CD14-positive monocyte (primary cell): Measurements from ENCODE around the gene CHST12. TPM values are rescaled to one million over a fixed set of nuclear protein-coding genes. Genes with fewer than 3 reads are reported as not detected.

Experiments
- DNase-seq, 3 donors: peaks; one replicate each; pipeline ENCODE4 v3.0.0-alpha.2; 2011 to 2022
- H2AFZ ChIP-seq: 2 replicates; pipeline ENCODE4 v1.6.0; 2012; ENCODE audit warnings: mild to moderate bottlenecking, low read depth, low read length, inconsistent platforms; ENCODE audit not compliant: insufficient read depth, poor library complexity, severe bottlenecking
- H3K27ac ChIP-seq, 2 donors: 1 replicate in 1 of 2; 2 replicates in 1 of 2; pipeline ENCODE4 v1.5.1; 2012 to 2013; ENCODE audit warnings: low read length in 2 of 2, control low read depth in 1 of 2, inconsistent platforms in 1 of 2, low read depth in 1 of 2, mild to moderate bottlenecking in 1 of 2
- H3K27me3 ChIP-seq, 2 donors: one replicate each; pipeline versions ENCODE4 v1.6.0 to v1.6.1; 2011 to 2013; ENCODE audit warnings: low read length in 2 of 2; ENCODE audit not compliant: control insufficient read depth in 2 of 2, insufficient read depth in 2 of 2
- H3K36me3 ChIP-seq, 2 donors: replicated peaks in 1 of 2; 1 replicate in 1 of 2; 2 replicates in 1 of 2; pipeline versions ENCODE4 v1.5.1 to v1.6.1; 2012 to 2013; ENCODE audit warnings: low read length in 2 of 2, control low read depth in 1 of 2, inconsistent platforms in 1 of 2, mild to moderate bottlenecking in 1 of 2; ENCODE audit not compliant: insufficient read depth in 2 of 2, control insufficient read depth in 1 of 2
- H3K4me1 ChIP-seq, 2 donors: 1 replicate in 1 of 2; 2 replicates in 1 of 2; pipeline versions ENCODE4 v1.5.1 to v1.6.1; 2012 to 2013; ENCODE audit warnings: low read length in 2 of 2, control low read depth in 1 of 2, inconsistent platforms in 1 of 2, mild to moderate bottlenecking in 1 of 2, moderate library complexity in 1 of 2; ENCODE audit not compliant: insufficient read depth in 2 of 2, control insufficient read depth in 1 of 2
- H3K4me2 ChIP-seq: replicated peaks from 2 replicates; pipeline ENCODE3; 2012; ENCODE audit warnings: low read length, moderate library complexity, mild to moderate bottlenecking; ENCODE audit not compliant: poor library complexity, severe bottlenecking; ENCODE audit errors: extremely low read depth
- H3K4me3 ChIP-seq, 3 experiments: fragments of 200-600 bp in 1 of 3; sonication (generic) in 1 of 3; replicated peaks in 1 of 3; 1 replicate in 2 of 3; 2 replicates in 1 of 3; pipeline ENCODE4 v1.5.1; 2011 to 2013; ENCODE audit warnings: low read length in 3 of 3, mild to moderate bottlenecking in 3 of 3, control low read depth in 2 of 3, low read depth in 2 of 3, inconsistent platforms in 1 of 3, moderate library complexity in 1 of 3
- H3K79me2 ChIP-seq: 2 replicates; pipeline ENCODE4 v1.6.0; 2012; ENCODE audit warnings: mild to moderate bottlenecking, control low read depth, inconsistent platforms, low read length, moderate library complexity; ENCODE audit not compliant: insufficient read depth
- H3K9ac ChIP-seq: 2 replicates; pipeline ENCODE4 v1.6.0; 2017; ENCODE audit warnings: low read length, mild to moderate bottlenecking; ENCODE audit not compliant: insufficient read depth, poor library complexity, severe bottlenecking
- H3K9me3 ChIP-seq, 2 donors: replicated peaks in 1 of 2; 1 replicate in 1 of 2; 2 replicates in 1 of 2; pipeline versions ENCODE4 v1.5.1 to v1.6.1; 2012 to 2013; ENCODE audit warnings: low read length in 2 of 2, control low read depth in 1 of 2; ENCODE audit not compliant: control insufficient read depth in 1 of 2, insufficient read depth in 1 of 2
- H4K20me1 ChIP-seq: 2 replicates; pipeline ENCODE4 v1.6.0; 2012; ENCODE audit warnings: mild to moderate bottlenecking, low read length, control low read depth, moderate library complexity; ENCODE audit not compliant: insufficient read depth
- H3K27ac Mint-ChIP-seq, 7 donors: one replicate each; pipeline ENCODE4 v1.8.0; 2020; ENCODE audit warnings: mild to moderate bottlenecking in 7 of 7, mixed read lengths in 7 of 7, moderate library complexity in 6 of 7, inconsistent platforms in 2 of 7
- H3K27me3 Mint-ChIP-seq, 3 donors: one replicate each; pipeline ENCODE4 v1.8.0; 2021 to 2022; ENCODE audit warnings: low read depth in 3 of 3, mild to moderate bottlenecking in 3 of 3, mixed read lengths in 3 of 3, moderate library complexity in 3 of 3, inconsistent platforms in 1 of 3
- H3K36me3 Mint-ChIP-seq, 2 donors: one replicate each; pipeline ENCODE4 v1.8.0; 2020; ENCODE audit warnings: mixed read lengths in 2 of 2, inconsistent platforms in 1 of 2, mild to moderate bottlenecking in 1 of 2
- H3K4me1 Mint-ChIP-seq: one replicate; pipeline ENCODE4 v1.8.0; 2020; ENCODE audit warnings: mild to moderate bottlenecking, mixed read lengths
- H3K4me3 Mint-ChIP-seq, 2 donors: one replicate each; pipeline ENCODE4 v1.8.0; 2020; ENCODE audit warnings: mild to moderate bottlenecking in 2 of 2, mixed read lengths in 2 of 2, moderate library complexity in 1 of 2
- H3K9me3 Mint-ChIP-seq, 7 donors: one replicate each; pipeline ENCODE4 v1.8.0; 2020 to 2022; ENCODE audit warnings: mixed read lengths in 7 of 7, mild to moderate bottlenecking in 6 of 7, moderate library complexity in 6 of 7, inconsistent platforms in 2 of 7
- CTCF ChIP-seq: fragments of 200-600 bp; IDR thresholded peaks from one replicate; pipeline ENCODE4 v1.8.0; 2022; ENCODE audit warnings: antibody characterized with exemption, mild to moderate bottlenecking
- WGBS: methylation state at CpG from one replicate; pipeline ENCODE4 v1.1.5; 2013; ENCODE audit warnings: missing lambda C conversion rate; ENCODE audit not compliant: insufficient coverage; 5-methylcytosine and 5-hydroxymethylcytosine counted together
- intact Hi-C, 2 donors: fragments of 100-400 bp; cut with micrococcal nuclease; formaldehyde crosslinking; loops; one replicate each; pipeline versions ENCODE4 v1.15.0 to v1.15.1; 2023
- polyA minus RNA-seq: library from RNA; depleted of rRNA, polyadenylated mRNA; stranded (reverse); fragments of >200 nt; gene quantifications from 2 replicates; pipeline ENCODE4 v1.2.3, GENCODE V29; 2012
- polyA plus RNA-seq, 3 donors: library from polyadenylated mRNA; depleted of rRNA in 1 of 3; unstranded in 2 of 3; stranded (reverse) in 1 of 3; fragments of 300-500 nt in 2 of 3; fragments of >200 nt in 1 of 3; fragmentation: Illumina TruSeq in 2 of 3; gene quantifications; 1 replicate in 2 of 3; 2 replicates in 1 of 3; pipeline ENCODE4 v1.2.3, GENCODE V29; 2012 to 2021
- total RNA-seq, 12 experiments: library from RNA in 1 of 12; stranded (reverse) in 1 of 12; fragments of 120-200 nt in 1 of 12; gene quantifications; one replicate each; pipeline ENCODE4 v1.2.4 and lab custom pipeline; 2013 to 2026; ENCODE audit warnings: mixed read lengths in 6 of 12, inconsistent platforms in 1 of 12

The CHST12 gene
- 3.4 TPM for total RNA-seq (2013)
- polyA plus RNA-seq (10 to 100 TPM in 1 of 3 donors, 1 to 10 TPM in 2; 5.8 to 10.6 (median 7.5) TPM), polyA minus RNA-seq (4.3 and 10.8 TPM in 2 replicates), total RNA-seq (lab: John Stamatoyannopoulos, UW) (1.7 to 13.2 (median 5.6) reads per million in 11 experiments)

- peak; percentile 89 to 93 (median 89) for DNase-seq
- Histone ChIP-seq H3K27ac (peak within 1 kb of the TSS in 1 of 2 donors; percentile 70), H3K4me3 (peak within 1 kb of the TSS; percentile 68 to 85 (median 78)), H3K36me3 (no peaks in the 10 kb centered on the region), H3K9ac (peak within 1 kb of the TSS; percentile 69), H3K4me1 (peaks cover 66 to 69% of the 10 kb centered on the region in 2 donors), H4K20me1 (no peaks in the 10 kb centered on the region), H2AFZ (peak within 1 kb of the TSS; percentile 72), H3K27me3 (no peaks in the 10 kb centered on the region), H3K79me2 (peaks cover 38% of the 10 kb centered on the region), H3K4me2 (peak within 1 kb of the TSS; percentile 90), H3K9me3 (no peaks in the 10 kb centered on the region)
- intact Hi-C loops = loop anchor here in 1 of 2 donors (5.0 to 10.0 kb wide), 3 partner anchors 46 to 112 kb away; partner anchors contain the start of genes LFNG and SNX8
- Mint-ChIP-seq H3K27ac (peak within 1 kb of the TSS in 6 of 7 donors; percentile 10 to 66 (median 54)), H3K36me3 (no peaks in the 10 kb centered on the region), H3K9me3 (no peaks in the 10 kb centered on the region), H3K4me3 (peak within 1 kb of the TSS; percentile 82 to 90), H3K4me1 (peaks cover 67% of the 10 kb centered on the region), H3K27me3 (peaks cover 0 to 1% (median 0%) of the 10 kb centered on the region in 3 donors)
- WGBS = 1% methylated on average over 89 of the region's 89 CpGs
- TF ChIP-seq CTCF = no peak
Observed at GRCh38 chr7:2403014-2403717, at the start of gene CHST12. TSS of gene CHST12 (plus strand) at chr7:2403611. CDS start at chr7:2432640, 29,029 bp downstream.

GRCh38 chr7:2353936-2354185 lies 49.5 kb upstream of the CHST12 start:
- TF ChIP-seq CTCF = no peak
- intact Hi-C loops = loop anchor here in 1 of 2 donors (2.0 to 10.0 kb wide), 3 partner anchors 39 to 779 kb away; partner anchors contain the start of genes PSMG3 and SNX8
- peaks cover 3 to 9% of the 10 kb centered on the region in 2 donors for H3K36me3 Mint-ChIP-seq
- peak overlapping the region; percentile 74 to 90 for H3K4me3 Mint-ChIP-seq
- Histone ChIP-seq H3K79me2 (peaks cover 40% of the 10 kb centered on the region), H3K4me3 (peak overlapping the region; percentile 54 to 85 (median 73)), H2AFZ (peak overlapping the region; percentile 89), H3K27ac (peak overlapping the region; percentile 88 to 100), H3K9me3 (no peaks in the 10 kb centered on the region), H3K36me3 (peaks cover 2 to 15% of the 10 kb centered on the region in 2 donors), H4K20me1 (peaks cover 38% of the 10 kb centered on the region), H3K9ac (peak overlapping the region; percentile 97), H3K27me3 (no peaks in the 10 kb centered on the region), H3K4me2 (peak overlapping the region; percentile 90), H3K4me1 (peaks cover 24 to 31% of the 10 kb centered on the region in 2 donors)
- peak overlapping the region; percentile 96 to 100 (median 99) for H3K27ac Mint-ChIP-seq
- WGBS = 0% methylated on average over 26 of the region's 26 CpGs
- peaks cover 0 to 4% (median 0%) of the 10 kb centered on the region in 7 donors for H3K9me3 Mint-ChIP-seq
- H3K4me1 Mint-ChIP-seq = peaks cover 27% of the 10 kb centered on the region
- peak; percentile 78 to 92 (median 91) for DNase-seq
- H3K27me3 Mint-ChIP-seq = peaks cover 0 to 2% (median 1%) of the 10 kb centered on the region in 3 donors
